Adrenal gland (tissue), 12 donors: ENCODE measurements around the gene NT5C2. TPM values are rescaled to one million over a fixed set of nuclear protein-coding genes. Genes with fewer than 3 reads are reported as not detected.

Source experiments
- DNase-seq, 7 donors: peaks; one replicate each; pipeline ENCODE4 v3.0.0-alpha.2; 2019 to 2020
- H3K27ac ChIP-seq, 5 donors: fragments of 200-600 bp; sonication (generic) in 4 of 5; 1 replicate in 3 of 5; 2 replicates in 2 of 5; pipeline versions ENCODE4 v1.5.1 to v1.8.0; 2016 to 2020; ENCODE audit warnings: mild to moderate bottlenecking in 1 of 5
- H3K27me3 ChIP-seq: fragments of 200-600 bp; 2 replicates; pipeline ENCODE4 v1.8.0; 2021
- H3K36me3 ChIP-seq, 2 donors: fragments of 200-600 bp; replicated peaks in 1 of 2; 1 replicate in 1 of 2; 2 replicates in 1 of 2; pipeline versions ENCODE4 v1.5.1 to v1.8.0; 2018 to 2022
- H3K4me1 ChIP-seq, 2 donors: fragments of 200-600 bp; replicated peaks in 1 of 2; 1 replicate in 1 of 2; 2 replicates in 1 of 2; pipeline versions ENCODE4 v1.5.1 to v1.8.0; 2018 to 2021
- H3K4me3 ChIP-seq, 4 donors: fragments of 200-600 bp; sonication (generic) in 3 of 4; one replicate each; pipeline ENCODE4 v1.5.1; 2016 to 2018
- H3K9me3 ChIP-seq, 3 donors: fragments of 200-600 bp; sonication (generic) in 1 of 3; replicated peaks in 1 of 3; 1 replicate in 2 of 3; 2 replicates in 1 of 3; pipeline versions ENCODE4 v1.5.1 to v1.8.0; 2016 to 2021
- CTCF ChIP-seq, 6 experiments: fragments of 450-650 bp in 4 of 6; fragments of 200-600 bp in 2 of 6; sonication (generic) in 1 of 6; IDR thresholded peaks; 1 replicate in 5 of 6; 2 replicates in 1 of 6; pipeline versions ENCODE4 v1.5.1 to v1.8.0; 2016 to 2021; ENCODE audit warnings: antibody characterized with exemption in 6 of 6, mild to moderate bottlenecking in 2 of 6, moderate library complexity in 1 of 6
- POLR2A ChIP-seq, 2 donors: fragments of 450-650 bp; IDR thresholded peaks; one replicate each; pipeline ENCODE4 v1.6.1; 2017; ENCODE audit warnings: antibody characterized with exemption in 2 of 2, mild to moderate bottlenecking in 2 of 2, moderate library complexity in 1 of 2
- WGBS, 4 donors: extraction: QIAGEN DNeasy Blood & Tissue Kit in 2 of 4; methylation state at CpG; one replicate each; pipeline versions ENCODE4 v1.1.5 to v1.1.7; 2013 to 2017; 5-methylcytosine and 5-hydroxymethylcytosine counted together
- intact Hi-C, 2 donors: fragments of 100-400 bp; cut with DNase I; formaldehyde crosslinking; loops; one replicate each; pipeline versions ENCODE4 v1.14.1 to v1.15.0; 2022 to 2023
- polyA plus RNA-seq, 3 donors: library from polyadenylated mRNA; stranded (reverse); fragments of 200-250 nt in 2 of 3; fragments of 350-450 nt in 1 of 3; fragmentation: Illumina TruSeq in 1 of 3; extraction: RNeasy Lipid Tissue Mini Kit (QIAGEN cat#74804) in 1 of 3; gene quantifications; one replicate each; pipeline ENCODE4 v1.2.3, GENCODE V29; 2013 to 2014
- total RNA-seq, 9 donors: library from RNA; depleted of rRNA in 4 of 9; stranded (reverse); fragments of >200 nt in 4 of 9; fragments of 120-200 nt in 1 of 9; fragmentation: NEBNext Ultra II Directional in 1 of 9; extraction: Animal tissue kit (Norgen Biotek cat#: 25700) in 1 of 9; gene quantifications; one replicate each; pipeline versions ENCODE4 v1.1.0 to v1.2.4, GENCODE V29; 2013 to 2023
- donor health status: healthy with polysubstance abuse.
- donor health status: Bipolar disorder and iron deficiency.
- donor health status: DM: yes; HTN: yes; CAD: no.
- donor health status: DM: no; HTN: no; CAD: no.
- donor health status: DM: no; HTN: no; CAD: no.
- donor health status: DM: yes; HTN: yes; CAD: no.

Gene NT5C2
- total and polyA plus RNA-seq, 12 donors = 23.2 to 101 (median 71.1) TPM

GRCh38 chr10:103064956-103065355, 128.1 kb downstream of the NT5C2 start:
- H3K27me3 ChIP-seq = no peaks in the 10 kb centered on the region
- 92 to 100% (median 94%) methylated on average over 4 of the region's 4 CpGs for WGBS, 4 donors
- H3K36me3 ChIP-seq = peaks cover 0 to 8% of the 10 kb centered on the region in 2 donors
- no peaks in the 10 kb centered on the region for H3K9me3 ChIP-seq
- DNase-seq = no peak
- no peak overlapping the region for H3K4me3 ChIP-seq
- intact Hi-C loops = loop anchor here (5.0 to 10.0 kb wide), 2 partner anchors 148 to 340 kb away; partner anchors contain the start of gene CNNM2 (in 2 of the 2)
- TF ChIP-seq POLR2A (IDR thresholded peaks at IDR 0.05) (no peak), CTCF (IDR thresholded peaks at IDR 0.05) (no peak)
- H3K27ac ChIP-seq = no peak overlapping the region
- no peaks in the 10 kb centered on the region for H3K4me1 ChIP-seq

GRCh38 chr10:103062854-103063590, 130.1 kb downstream of the NT5C2 start:
- H3K27me3 ChIP-seq = no peaks in the 10 kb centered on the region
- H3K36me3 ChIP-seq = no peaks in the 10 kb centered on the region
- DNase-seq = no peak
- TF ChIP-seq POLR2A (IDR thresholded peaks at IDR 0.05) = no peak
- TF ChIP-seq CTCF (IDR thresholded peaks at IDR 0.05) = peak in 1 of 6 experiments; percentile 9
- intact Hi-C loops = loop anchor here in 1 of 2 donors (10.0 kb wide), 1 partner anchor 338 kb away; no protein-coding TSS in a partner anchor
- H3K4me3 ChIP-seq = no peak overlapping the region
- 86 to 91% (median 89%) methylated on average over 14 to 15 of the region's 15 CpGs for WGBS, 4 donors
- no peaks in the 10 kb centered on the region for H3K9me3 ChIP-seq
- H3K27ac ChIP-seq = no peak overlapping the region
- peaks cover 0 to 3% of the 10 kb centered on the region in 2 donors for H3K4me1 ChIP-seq

GRCh38 chr10:103060575-103060974, 132.5 kb downstream of the NT5C2 start:
- WGBS, 4 donors = 79 to 88% (median 85%) methylated on average over 2 of the region's 2 CpGs
- TF ChIP-seq CTCF (IDR thresholded peaks at IDR 0.05) (no peak), POLR2A (IDR thresholded peaks at IDR 0.05) (no peak)
- no peaks in the 10 kb centered on the region for H3K36me3 ChIP-seq

GRCh38 chr10:103058034-103058433, 135.0 kb downstream of the NT5C2 start:
- TF ChIP-seq POLR2A (IDR thresholded peaks at IDR 0.05) = no peak
- Histone ChIP-seq H3K4me1 (peaks cover 11 to 32% of the 10 kb centered on the region in 2 donors), H3K9me3 (no peaks in the 10 kb centered on the region), H3K27me3 (no peaks in the 10 kb centered on the region), H3K4me3 (no peak overlapping the region), H3K27ac (peak overlapping the region in 3 of 5 donors; percentile 27 to 75 (median 71)), H3K36me3 (no peaks in the 10 kb centered on the region)
- intact Hi-C loops = no loop called here
- DNase-seq = no peak
- WGBS, 4 donors = 48 to 54% (median 52%) methylated on average over 3 of the region's 3 CpGs

More at GRCh38 chr10:103060575-103060974, 132.5 kb downstream of the NT5C2 start:
- H3K9me3 ChIP-seq = no peaks in the 10 kb centered on the region
- no peaks in the 10 kb centered on the region for H3K27me3 ChIP-seq
- no peak overlapping the region for H3K27ac ChIP-seq
- no peak for DNase-seq
- intact Hi-C loops = loop anchor here in 1 of 2 donors (10.0 kb wide), 1 partner anchor 336 kb away; no protein-coding TSS in a partner anchor
- no peak overlapping the region for H3K4me3 ChIP-seq
- peaks cover 0 to 11% of the 10 kb centered on the region in 2 donors for H3K4me1 ChIP-seq
